Measurements from ENCODE around the gene ZSCAN10.
"Not testable (repeated sequence)": the region's sequence is repeated elsewhere in the genome, so short reads cannot be mapped to it uniquely, and the experiment has no call there.

ZSCAN10 gene

DNA sequence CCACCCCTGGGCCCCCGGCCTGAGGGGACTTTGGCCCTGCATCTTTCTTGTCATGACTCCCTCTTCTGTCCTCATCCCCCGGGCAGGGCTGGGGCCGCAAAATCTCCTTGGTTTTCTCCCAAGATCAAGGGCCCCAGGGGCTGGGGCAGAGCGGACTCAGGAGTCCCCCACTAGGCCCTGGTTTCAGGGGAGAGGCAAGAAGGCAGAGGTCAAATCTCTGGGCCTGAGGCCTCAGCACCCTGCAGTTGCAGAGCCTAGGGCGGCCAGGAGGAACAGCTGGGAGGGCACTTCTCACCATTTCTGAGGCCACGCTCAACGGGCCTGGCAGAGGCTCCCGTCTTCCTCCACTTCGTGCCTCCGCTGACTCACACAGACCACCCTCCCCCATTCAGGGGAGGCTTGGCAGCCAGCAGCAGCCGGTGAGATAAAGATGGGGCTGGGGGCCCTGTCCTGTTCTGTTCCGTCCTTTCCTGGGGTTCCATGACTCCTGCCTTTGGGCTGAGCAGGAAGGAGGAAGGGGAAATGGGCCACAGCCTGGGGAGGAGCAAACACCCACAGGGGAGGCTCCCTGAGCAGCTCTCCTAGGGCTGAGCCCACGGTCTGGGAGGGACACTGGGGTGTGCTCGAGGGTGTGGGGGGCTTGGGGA, 12.4 kb downstream of the ZSCAN10 start:
- H3K4me3 ChIP-seq (ENCODE audit: control insufficient read depth, low read depth, low read length) = no peak overlapping the region
- DNase-seq (ENCODE audit: low read depth) = no peak

DNA sequence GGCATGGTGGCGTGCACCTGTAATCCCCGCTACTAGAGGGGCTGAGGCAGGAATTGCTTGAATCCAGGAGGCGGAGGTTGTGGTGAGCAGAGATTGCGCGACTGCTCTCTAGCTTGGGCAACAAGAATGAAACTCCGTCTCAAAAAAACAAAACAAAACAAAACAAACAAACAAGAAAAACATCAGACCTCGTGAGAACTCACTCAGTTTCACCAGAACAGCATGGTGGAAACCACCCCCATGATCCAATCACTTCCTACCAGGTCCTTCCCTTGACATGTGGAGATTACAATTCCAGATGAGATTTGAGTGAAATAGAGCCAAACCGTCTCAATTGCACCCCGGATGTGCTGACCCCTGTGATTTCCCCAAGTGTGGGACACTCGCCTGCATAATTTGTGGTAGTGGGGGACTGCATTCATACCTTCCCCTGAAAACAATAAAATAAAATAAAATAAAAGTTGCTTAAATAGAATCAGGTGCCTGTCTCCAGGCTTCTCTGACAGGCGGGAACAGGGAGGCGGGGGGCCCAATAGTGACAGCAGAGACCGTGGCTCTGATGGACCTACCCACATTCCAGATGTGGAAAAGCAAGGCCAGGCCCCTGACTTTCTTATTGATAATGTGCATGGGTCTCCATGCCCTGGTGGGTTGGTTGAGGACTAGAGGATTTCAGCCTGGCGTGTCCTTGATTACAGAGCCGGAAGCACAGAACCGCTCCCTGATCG, 13.1 kb downstream of the ZSCAN10 start:
- no peak for DNase-seq (ENCODE audit: low read depth)
- TF ChIP-seq, protein P1, sequence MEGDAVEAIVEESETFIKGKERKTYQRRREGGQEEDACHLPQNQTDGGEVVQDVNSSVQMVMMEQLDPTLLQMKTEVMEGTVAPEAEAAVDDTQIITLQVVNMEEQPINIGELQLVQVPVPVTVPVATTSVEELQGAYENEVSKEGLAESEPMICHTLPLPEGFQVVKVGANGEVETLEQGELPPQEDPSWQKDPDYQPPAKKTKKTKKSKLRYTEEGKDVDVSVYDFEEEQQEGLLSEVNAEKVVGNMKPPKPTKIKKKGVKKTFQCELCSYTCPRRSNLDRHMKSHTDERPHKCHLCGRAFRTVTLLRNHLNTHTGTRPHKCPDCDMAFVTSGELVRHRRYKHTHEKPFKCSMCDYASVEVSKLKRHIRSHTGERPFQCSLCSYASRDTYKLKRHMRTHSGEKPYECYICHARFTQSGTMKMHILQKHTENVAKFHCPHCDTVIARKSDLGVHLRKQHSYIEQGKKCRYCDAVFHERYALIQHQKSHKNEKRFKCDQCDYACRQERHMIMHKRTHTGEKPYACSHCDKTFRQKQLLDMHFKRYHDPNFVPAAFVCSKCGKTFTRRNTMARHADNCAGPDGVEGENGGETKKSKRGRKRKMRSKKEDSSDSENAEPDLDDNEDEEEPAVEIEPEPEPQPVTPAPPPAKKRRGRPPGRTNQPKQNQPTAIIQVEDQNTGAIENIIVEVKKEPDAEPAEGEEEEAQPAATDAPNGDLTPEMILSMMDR (IDR thresholded peaks at IDR 0.05; ENCODE audit: control insufficient read depth, insufficient read depth, low read depth, low read length, missing control alignments) = no peak

More for the DNA sequence above, 12.4 kb downstream of the ZSCAN10 start:
- TF ChIP-seq, protein P1 (IDR thresholded peaks at IDR 0.05; ENCODE audit: control insufficient read depth, insufficient read depth, low read depth, low read length, missing control alignments) = no peak

DNA sequence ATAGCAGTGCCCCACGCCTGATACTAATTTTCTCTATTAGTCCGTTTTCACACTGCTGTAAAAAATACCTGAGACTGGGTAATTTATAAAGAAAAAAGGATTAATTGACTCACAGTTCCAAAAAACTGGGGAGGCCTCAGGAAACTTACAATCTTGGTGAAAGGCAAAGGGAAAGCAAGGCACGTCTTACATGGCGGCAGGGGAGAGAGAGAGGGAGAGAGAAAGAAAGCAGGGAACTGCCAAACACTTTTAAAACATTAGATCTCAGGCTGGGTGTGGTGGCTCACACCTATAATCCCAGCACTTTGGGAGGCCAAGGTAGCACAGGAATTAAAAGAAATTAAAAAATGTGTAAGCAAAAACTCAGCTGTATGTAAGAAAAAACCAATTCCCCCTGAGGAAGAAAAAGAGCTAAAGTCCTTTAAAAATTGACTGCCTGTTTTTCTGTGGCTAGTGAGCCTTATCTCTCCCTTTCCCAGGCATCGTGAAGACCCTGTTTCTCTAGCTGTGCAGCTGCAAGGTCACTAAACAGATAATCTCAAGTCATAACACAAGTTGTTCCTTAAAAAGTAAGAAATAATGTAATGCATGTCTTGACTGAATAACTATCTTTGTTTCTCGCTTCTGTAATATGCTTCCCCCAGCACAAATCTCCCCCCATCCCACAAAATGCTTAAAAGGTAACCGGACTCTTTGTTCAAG, 14.0 kb downstream of the ZSCAN10 start:
- TF ChIP-seq, protein P1 (IDR thresholded peaks at IDR 0.05; ENCODE audit: control insufficient read depth, insufficient read depth, low read depth, low read length, missing control alignments) = no peak
- no peak overlapping the region for H3K4me3 ChIP-seq (ENCODE audit: control insufficient read depth, low read depth, low read length)
- no peak for DNase-seq (ENCODE audit: low read depth)

More for the DNA sequence above, 13.1 kb downstream of the ZSCAN10 start:
- no peak overlapping the region for H3K4me3 ChIP-seq (ENCODE audit: control insufficient read depth, low read depth, low read length)

DNA sequence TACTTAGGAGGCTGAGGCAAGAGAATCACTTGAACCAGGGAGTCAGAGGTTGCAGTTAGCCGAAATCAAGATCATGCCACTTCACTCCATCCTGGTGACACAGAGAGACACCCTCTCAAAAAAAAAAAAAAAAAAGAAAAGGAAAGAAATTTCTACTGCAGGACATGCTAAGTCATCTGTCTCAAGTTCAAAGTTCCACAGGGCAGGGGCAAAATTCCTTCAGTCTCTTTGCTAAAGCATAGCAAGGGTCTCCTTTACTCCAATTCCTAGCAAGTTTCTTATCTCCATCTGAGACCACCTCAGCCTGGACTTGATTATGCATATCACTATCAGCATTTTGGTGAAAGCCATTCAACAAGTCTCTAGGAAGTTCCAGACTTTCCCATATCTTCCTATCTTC, 14.6 kb downstream of the ZSCAN10 start:
- no peak for DNase-seq (ENCODE audit: low read depth)
- no peak overlapping the region for H3K4me3 ChIP-seq (ENCODE audit: control insufficient read depth, low read depth, low read length)
- TF ChIP-seq, protein P1 (IDR thresholded peaks at IDR 0.05; ENCODE audit: control insufficient read depth, insufficient read depth, low read depth, low read length, missing control alignments) = no peak

DNA sequence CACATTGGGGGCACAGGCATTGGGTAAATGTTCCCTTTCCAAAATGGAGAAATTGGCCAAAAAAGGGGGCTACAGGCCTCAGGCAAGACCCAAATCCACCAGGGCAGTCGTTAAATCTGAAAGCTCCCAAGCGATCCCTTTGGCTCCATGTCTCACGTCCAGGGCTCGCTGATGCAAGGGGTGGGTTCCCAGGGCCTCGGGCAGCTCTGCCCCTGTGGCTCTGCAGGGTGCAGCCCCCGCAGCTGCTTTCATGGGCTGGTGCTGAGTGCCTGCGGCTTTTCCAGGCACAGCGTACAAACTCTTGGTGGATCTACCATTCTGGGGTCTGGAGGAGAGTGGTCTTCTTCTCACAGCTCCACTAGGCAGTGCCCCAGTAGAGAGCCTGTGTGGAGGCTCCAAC, 15.7 kb downstream of the ZSCAN10 start:
- not testable (repeated sequence) for H3K4me3 ChIP-seq (ENCODE audit: control insufficient read depth, low read depth, low read length); DNase-seq (ENCODE audit: low read depth)

DNA sequence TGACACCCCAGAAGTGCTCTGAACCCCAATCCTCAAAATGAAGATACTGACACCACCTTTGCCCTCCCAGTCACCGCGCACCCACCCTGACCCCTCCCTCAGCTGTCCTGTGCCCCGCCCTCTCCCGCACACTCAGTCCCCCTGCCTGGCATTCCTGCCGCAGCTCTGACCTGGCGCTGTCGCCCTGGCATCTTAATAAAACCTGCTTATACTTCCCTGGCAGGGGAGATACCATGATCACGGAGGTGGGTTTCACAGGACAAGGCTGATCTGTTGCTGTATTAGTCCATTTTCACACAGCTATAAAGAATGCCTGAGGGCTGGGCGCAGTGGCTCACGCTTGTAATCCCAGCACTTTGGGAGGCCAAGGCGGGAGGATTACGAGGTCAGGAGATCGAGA, 17.1 kb downstream of the ZSCAN10 start:
- not testable (repeated sequence) for H3K4me3 ChIP-seq (ENCODE audit: control insufficient read depth, low read depth, low read length); DNase-seq (ENCODE audit: low read depth)

DNA sequence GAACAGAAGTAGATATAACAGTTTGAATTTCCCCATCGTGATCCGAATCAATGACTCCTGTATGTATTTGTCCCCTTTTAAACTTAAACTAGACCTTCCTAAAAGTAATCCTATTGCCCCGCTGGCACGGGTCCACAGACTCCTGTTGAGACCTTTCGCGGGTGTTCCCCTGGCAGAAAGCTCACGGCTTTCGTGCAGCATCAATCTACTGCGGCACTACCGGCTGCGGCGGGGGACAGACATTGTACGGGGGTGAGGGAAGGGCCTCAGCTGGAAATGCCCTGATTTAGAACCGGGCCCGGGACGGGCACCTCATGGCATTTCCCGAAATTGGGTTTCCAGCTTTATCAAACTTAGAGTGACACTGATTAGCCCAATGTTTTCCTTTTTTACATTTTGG, 19.1 kb downstream of the ZSCAN10 start:
- TF ChIP-seq, protein P1 (IDR thresholded peaks at IDR 0.05; ENCODE audit: control insufficient read depth, insufficient read depth, low read depth, low read length, missing control alignments) = no peak
- H3K4me3 ChIP-seq (ENCODE audit: control insufficient read depth, low read depth, low read length) = no peak overlapping the region
- no peak for DNase-seq (ENCODE audit: low read depth)
